GM12878 (cell line): ENCODE measurements around the gene HAO2. TPM values are rescaled to one million over a fixed set of nuclear protein-coding genes. Genes with fewer than 3 reads are reported as not detected.

Experiments used
- ATAC-seq: fragments of 200-7000 bp; cut with Tn5 transposase; 3 replicates; pipeline ENCODE4 v1.9.1; 2020; ENCODE audit warnings: mild to moderate bottlenecking, moderate library complexity
- BruUV-seq: library from RNA; stranded (reverse); fragments of 400-500 nt; replicated peaks from 2 replicates; lab custom pipeline; 2021; lab: Mats Ljungman, UMichigan
- CTCF ChIA-PET: fragments of 300-600 bp; sonication (Branson Sonifier 250); formaldehyde crosslinking; extraction: SDS; loops from one replicate; lab custom pipeline; 2021; ENCODE audit warnings: inconsistent platforms; lab: Yijun Ruan, JAX
- POLR2A ChIA-PET: fragments of 350-600 bp; formaldehyde crosslinking; extraction: SDS; loops from one replicate; lab custom pipeline; 2021; ENCODE audit warnings: inconsistent platforms; lab: Charles Lee
- RAD21 ChIA-PET: fragments of 300-600 bp; sonication (Branson Sonifier 250); formaldehyde crosslinking; loops from one replicate; lab custom pipeline; 2023; ENCODE audit warnings: antibody characterized with exemption; ENCODE audit not compliant: unreplicated experiment; lab: Charles Lee
- SMC1A ChIA-PET: fragments of 300-600 bp; sonication (Branson Sonifier 250); formaldehyde crosslinking; loops from one replicate; lab custom pipeline; 2023; ENCODE audit not compliant: unreplicated experiment, uncharacterized antibody; lab: Charles Lee
- DNase-seq: peaks from one replicate; pipeline ENCODE4 v3.0.0-alpha.2; 2011; ENCODE audit warnings: low read depth, low spot score
- FAIRE-seq: peaks from 3 replicates; lab custom pipeline; 2011; peaks lifted over from hg19 to GRCh38; lab: Jason Lieb, UNC
- H2AFZ ChIP-seq: 2 replicates; pipeline ENCODE4 v1.6.0; 2011; ENCODE audit warnings: low read depth, low read length, control low read depth; ENCODE audit not compliant: control insufficient read depth
- H3K27ac ChIP-seq: 2 replicates; pipeline ENCODE4 v1.5.1; 2011; ENCODE audit warnings: control low read depth; ENCODE audit not compliant: control insufficient read depth, insufficient read depth
- H3K27me3 ChIP-seq, 2 experiments: replicated peaks in 1 of 2; 2 replicates each; pipeline versions ENCODE4 v1.6.0 to v1.6.1; 2011; ENCODE audit warnings: low read length in 1 of 2; ENCODE audit not compliant: control insufficient read depth in 2 of 2, insufficient read depth in 2 of 2
- H3K36me3 ChIP-seq, 2 experiments: 2 replicates each; pipeline ENCODE4 v1.5.1; 2011; ENCODE audit warnings: low read length in 1 of 2; ENCODE audit not compliant: control insufficient read depth in 2 of 2, insufficient read depth in 2 of 2
- H3K4me1 ChIP-seq: 2 replicates; pipeline ENCODE4 v1.6.1; 2011; ENCODE audit warnings: mild to moderate bottlenecking, low read length, moderate library complexity, mixed read lengths; ENCODE audit not compliant: control insufficient read depth, insufficient read depth
- H3K4me2 ChIP-seq: 2 replicates; pipeline ENCODE4 v1.6.0; 2011; ENCODE audit warnings: control low read depth; ENCODE audit not compliant: control insufficient read depth, insufficient read depth
- H3K4me3 ChIP-seq: fragments of 200-600 bp; sonication (generic); 2 replicates; pipeline ENCODE4 v1.5.1; 2016
- H3K79me2 ChIP-seq: 2 replicates; pipeline ENCODE4 v1.6.0; 2011; ENCODE audit warnings: low read length; ENCODE audit not compliant: control insufficient read depth, insufficient read depth
- H3K9ac ChIP-seq: 2 replicates; pipeline ENCODE4 v1.8.0; 2011; ENCODE audit warnings: low read length, control low read depth, mixed read lengths; ENCODE audit not compliant: control insufficient read depth, insufficient read depth
- H3K9me3 ChIP-seq: replicated peaks from 3 replicates; pipeline ENCODE4 v1.5.1; 2011; ENCODE audit warnings: mild to moderate bottlenecking, low read length; ENCODE audit not compliant: control insufficient read depth, insufficient read depth
- H4K20me1 ChIP-seq: 2 replicates; pipeline ENCODE4 v1.6.0; 2011; ENCODE audit not compliant: control insufficient read depth, insufficient read depth
- ASH2L ChIP-seq: fragments of 300-600, 200-600 bp; sonication (generic); IDR thresholded peaks from 2 replicates; pipeline ENCODE4 v1.6.1; 2017; ENCODE audit warnings: low read depth, mild to moderate bottlenecking, borderline replicate concordance
- EZH2 ChIP-seq: IDR thresholded peaks from 2 replicates; pipeline ENCODE4 v1.6.1; 2012; ENCODE audit warnings: low read depth, mild to moderate bottlenecking, control low read depth, inconsistent platforms, low read length, borderline replicate concordance; ENCODE audit not compliant: control insufficient read depth
- MTA2 ChIP-seq: fragments of 450-650 bp; IDR thresholded peaks from 2 replicates; pipeline ENCODE4 v1.6.1; 2016; ENCODE audit warnings: low read depth, mild to moderate bottlenecking, moderate library complexity
- NR2C2 ChIP-seq: IDR thresholded peaks from 2 replicates; pipeline ENCODE4 v1.6.1; 2011; ENCODE audit warnings: borderline replicate concordance, low read depth; ENCODE audit not compliant: control insufficient read depth, insufficient read length
- NRF1 ChIP-seq: conservative IDR thresholded peaks from 2 replicates; pipeline ENCODE4 v1.6.1; 2011; ENCODE audit warnings: mild to moderate bottlenecking, low read depth, low read length, improper control_type of control experiment
- SREBF1 ChIP-seq: IDR thresholded peaks from 2 replicates; pipeline ENCODE4 v1.6.1; 2012; ENCODE audit warnings: mild to moderate bottlenecking, low read length
- ZNF24 ChIP-seq: fragments of 450-650 bp; IDR thresholded peaks from 2 replicates; pipeline ENCODE4 v1.6.1; 2017; ENCODE audit warnings: antibody characterized with exemption, mild to moderate bottlenecking
- WGBS: methylation state at CpG from one replicate; pipeline ENCODE4 v1.1.6; 2016; ENCODE audit warnings: low lambda C conversion rate; ENCODE audit not compliant: insufficient replicate concordance, insufficient coverage; ENCODE audit errors: missing lambda C conversion rate; 5-methylcytosine and 5-hydroxymethylcytosine counted together
- in situ Hi-C: fragments of 300-500 bp; cut with MboI; formaldehyde crosslinking; loops from 9 replicates; pipeline ENCODE4 v1.14.3; 2018; ENCODE audit warnings: mixed read lengths
- intact Hi-C: fragments of 100-400 bp; cut with micrococcal nuclease; formaldehyde crosslinking; loops from one replicate; pipeline ENCODE4 v1.14.2; 2022; ENCODE audit not compliant: unreplicated experiment
- polyA plus RNA-seq, 11 experiments: library from polyadenylated mRNA; depleted of rRNA in 4 of 11; unstranded in 6 of 11; stranded (reverse) in 5 of 11; fragments of >200 nt; fragmentation: Nextera tagmentation in 4 of 11; fragmentation: Illumina TruSeq in 1 of 11; extraction: Ambion mirVana in 4 of 11; extraction: Trizol in 1 of 11; gene quantifications; 1 replicate in 1 of 11; 2 replicates in 10 of 11; pipeline versions ENCODE4 v1.2.1 to v1.2.3, GENCODE V29; 2011 to 2016; ENCODE audit warnings: inconsistent platforms in 2 of 11, missing spikeins in 2 of 11, low read depth in 1 of 11
- total RNA-seq, 4 experiments: library from RNA; depleted of rRNA in 3 of 4; stranded (reverse); fragments of >200 nt in 3 of 4; fragmentation: Illumina TruSeq in 1 of 4; extraction: Trizol in 1 of 4; gene quantifications; 2 replicates each; pipeline versions ENCODE4 v1.2.1 to v1.2.3, GENCODE V29; 2013 to 2021
- TF ChIP-seq, protein P1 (sequence below): fragments of 450-650 bp; IDR thresholded peaks from 2 replicates; pipeline ENCODE4 v1.6.1; 2017; ENCODE audit warnings: low read depth, mild to moderate bottlenecking, moderate library complexity
- TF ChIP-seq, protein P2 (sequence below): fragments of 450-650 bp; IDR thresholded peaks from 2 replicates; pipeline ENCODE4 v1.6.1; 2017; ENCODE audit warnings: antibody characterized with exemption, mild to moderate bottlenecking, moderate library complexity
- TF ChIP-seq, protein P3 (sequence below): fragments of 450-650 bp; IDR thresholded peaks from 2 replicates; pipeline ENCODE4 v1.6.1; 2018; ENCODE audit warnings: borderline replicate concordance, mild to moderate bottlenecking; ENCODE audit not compliant: partially characterized antibody
- TF ChIP-seq, protein P4 (sequence below): fragments of 450-650 bp; IDR thresholded peaks from 2 replicates; pipeline ENCODE4 v1.6.1; 2017; ENCODE audit warnings: borderline replicate concordance

Gene HAO2
- total and polyA plus RNA-seq, 10 of the 15 experiments (the other 5 are each of a cell fraction or from before 2014, with no cell fraction given) = not detected

DNA sequence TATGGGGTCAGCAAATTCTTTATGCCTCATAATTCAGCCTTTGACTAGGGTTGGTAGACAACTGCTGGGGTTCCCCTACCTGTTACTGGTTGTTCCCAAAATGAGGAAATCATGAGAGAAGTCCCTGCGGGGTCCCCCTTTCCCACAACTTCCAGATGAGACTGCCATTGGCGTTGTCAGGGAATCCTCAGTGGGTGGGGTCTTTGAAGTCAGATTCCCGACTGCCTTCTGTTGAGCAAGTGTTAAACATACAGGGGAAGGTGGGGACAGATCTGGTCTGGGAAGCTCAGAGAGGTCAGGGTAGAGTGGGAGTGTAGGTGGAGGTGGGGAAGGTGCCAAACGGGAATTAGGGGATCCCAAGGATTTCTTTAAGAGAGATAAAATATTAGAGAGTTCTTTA is 61.1 kb downstream of the HAO2 start:
- Histone ChIP-seq H4K20me1 (no peaks in the 10 kb centered on the region), H2AFZ (no peak overlapping the region), H3K79me2 (no peaks in the 10 kb centered on the region), H3K36me3 (no peaks in the 10 kb centered on the region), H3K9me3 (no peaks in the 10 kb centered on the region), H3K4me2 (no peak overlapping the region), H3K9ac (no peak overlapping the region), H3K4me1 (no peaks in the 10 kb centered on the region), H3K27me3 (peaks cover 0 to 4% of the 10 kb centered on the region in 2 experiments), H3K27ac (no peak overlapping the region)
- in situ Hi-C loops = no loop called here
- ChIA-PET CTCF (no interaction called here), RAD21 (no interaction called here), SMC1A (no interaction called here), POLR2A (no interaction called here)
- intact Hi-C loops = no loop called here
- 7% methylated on average over 4 of the region's 4 CpGs for WGBS
- DNase-seq = no peak
- FAIRE-seq = no peak
- no peak for ATAC-seq
- BruUV-seq = no TSS peak
- TF ChIP-seq, protein P1, sequence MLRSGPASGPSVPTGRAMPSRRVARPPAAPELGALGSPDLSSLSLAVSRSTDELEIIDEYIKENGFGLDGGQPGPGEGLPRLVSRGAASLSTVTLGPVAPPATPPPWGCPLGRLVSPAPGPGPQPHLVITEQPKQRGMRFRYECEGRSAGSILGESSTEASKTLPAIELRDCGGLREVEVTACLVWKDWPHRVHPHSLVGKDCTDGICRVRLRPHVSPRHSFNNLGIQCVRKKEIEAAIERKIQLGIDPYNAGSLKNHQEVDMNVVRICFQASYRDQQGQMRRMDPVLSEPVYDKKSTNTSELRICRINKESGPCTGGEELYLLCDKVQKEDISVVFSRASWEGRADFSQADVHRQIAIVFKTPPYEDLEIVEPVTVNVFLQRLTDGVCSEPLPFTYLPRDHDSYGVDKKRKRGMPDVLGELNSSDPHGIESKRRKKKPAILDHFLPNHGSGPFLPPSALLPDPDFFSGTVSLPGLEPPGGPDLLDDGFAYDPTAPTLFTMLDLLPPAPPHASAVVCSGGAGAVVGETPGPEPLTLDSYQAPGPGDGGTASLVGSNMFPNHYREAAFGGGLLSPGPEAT = no peak
- no peak for TF ChIP-seq SREBF1
- TF ChIP-seq MTA2 = no peak
- TF ChIP-seq, protein P2, sequence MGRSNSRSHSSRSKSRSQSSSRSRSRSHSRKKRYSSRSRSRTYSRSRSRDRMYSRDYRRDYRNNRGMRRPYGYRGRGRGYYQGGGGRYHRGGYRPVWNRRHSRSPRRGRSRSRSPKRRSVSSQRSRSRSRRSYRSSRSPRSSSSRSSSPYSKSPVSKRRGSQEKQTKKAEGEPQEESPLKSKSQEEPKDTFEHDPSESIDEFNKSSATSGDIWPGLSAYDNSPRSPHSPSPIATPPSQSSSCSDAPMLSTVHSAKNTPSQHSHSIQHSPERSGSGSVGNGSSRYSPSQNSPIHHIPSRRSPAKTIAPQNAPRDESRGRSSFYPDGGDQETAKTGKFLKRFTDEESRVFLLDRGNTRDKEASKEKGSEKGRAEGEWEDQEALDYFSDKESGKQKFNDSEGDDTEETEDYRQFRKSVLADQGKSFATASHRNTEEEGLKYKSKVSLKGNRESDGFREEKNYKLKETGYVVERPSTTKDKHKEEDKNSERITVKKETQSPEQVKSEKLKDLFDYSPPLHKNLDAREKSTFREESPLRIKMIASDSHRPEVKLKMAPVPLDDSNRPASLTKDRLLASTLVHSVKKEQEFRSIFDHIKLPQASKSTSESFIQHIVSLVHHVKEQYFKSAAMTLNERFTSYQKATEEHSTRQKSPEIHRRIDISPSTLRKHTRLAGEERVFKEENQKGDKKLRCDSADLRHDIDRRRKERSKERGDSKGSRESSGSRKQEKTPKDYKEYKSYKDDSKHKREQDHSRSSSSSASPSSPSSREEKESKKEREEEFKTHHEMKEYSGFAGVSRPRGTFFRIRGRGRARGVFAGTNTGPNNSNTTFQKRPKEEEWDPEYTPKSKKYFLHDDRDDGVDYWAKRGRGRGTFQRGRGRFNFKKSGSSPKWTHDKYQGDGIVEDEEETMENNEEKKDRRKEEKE = no peak
- no peak for TF ChIP-seq NRF1
- TF ChIP-seq EZH2 = no peak
- no peak for TF ChIP-seq ASH2L
- TF ChIP-seq, protein P3, sequence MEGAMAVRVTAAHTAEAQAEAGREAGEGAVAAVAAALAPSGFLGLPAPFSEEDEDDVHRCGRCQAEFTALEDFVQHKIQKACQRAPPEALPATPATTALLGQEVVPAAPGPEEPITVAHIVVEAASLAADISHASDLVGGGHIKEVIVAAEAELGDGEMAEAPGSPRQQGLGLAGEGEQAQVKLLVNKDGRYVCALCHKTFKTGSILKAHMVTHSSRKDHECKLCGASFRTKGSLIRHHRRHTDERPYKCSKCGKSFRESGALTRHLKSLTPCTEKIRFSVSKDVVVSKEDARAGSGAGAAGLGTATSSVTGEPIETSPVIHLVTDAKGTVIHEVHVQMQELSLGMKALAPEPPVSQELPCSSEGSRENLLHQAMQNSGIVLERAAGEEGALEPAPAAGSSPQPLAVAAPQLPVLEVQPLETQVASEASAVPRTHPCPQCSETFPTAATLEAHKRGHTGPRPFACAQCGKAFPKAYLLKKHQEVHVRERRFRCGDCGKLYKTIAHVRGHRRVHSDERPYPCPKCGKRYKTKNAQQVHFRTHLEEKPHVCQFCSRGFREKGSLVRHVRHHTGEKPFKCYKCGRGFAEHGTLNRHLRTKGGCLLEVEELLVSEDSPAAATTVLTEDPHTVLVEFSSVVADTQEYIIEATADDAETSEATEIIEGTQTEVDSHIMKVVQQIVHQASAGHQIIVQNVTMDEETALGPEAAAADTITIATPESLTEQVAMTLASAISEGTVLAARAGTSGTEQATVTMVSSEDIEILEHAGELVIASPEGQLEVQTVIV = no peak
- TF ChIP-seq, protein P4, sequence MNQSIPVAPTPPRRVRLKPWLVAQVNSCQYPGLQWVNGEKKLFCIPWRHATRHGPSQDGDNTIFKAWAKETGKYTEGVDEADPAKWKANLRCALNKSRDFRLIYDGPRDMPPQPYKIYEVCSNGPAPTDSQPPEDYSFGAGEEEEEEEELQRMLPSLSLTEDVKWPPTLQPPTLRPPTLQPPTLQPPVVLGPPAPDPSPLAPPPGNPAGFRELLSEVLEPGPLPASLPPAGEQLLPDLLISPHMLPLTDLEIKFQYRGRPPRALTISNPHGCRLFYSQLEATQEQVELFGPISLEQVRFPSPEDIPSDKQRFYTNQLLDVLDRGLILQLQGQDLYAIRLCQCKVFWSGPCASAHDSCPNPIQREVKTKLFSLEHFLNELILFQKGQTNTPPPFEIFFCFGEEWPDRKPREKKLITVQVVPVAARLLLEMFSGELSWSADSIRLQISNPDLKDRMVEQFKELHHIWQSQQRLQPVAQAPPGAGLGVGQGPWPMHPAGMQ = no peak
- no peak for TF ChIP-seq NR2C2
- TF ChIP-seq ZNF24 = no peak
- TF ChIP-seq, all 136 proteins: peak for 0
- H3K4me3 ChIP-seq = no peak overlapping the region
